A549 (cell line): ENCODE results near the gene DNAJC10.
A peak's percentile ranks its signal among the peaks of the same experiment; 100 is the strongest.

Source experiments
- EP300 ChIP-seq, 2 experiments: fragments of >200 bp; sonication (Bioruptor Twin); formaldehyde crosslinking; IDR thresholded peaks; 2 replicates in 1 of 2; 3 replicates in 1 of 2; pipeline ENCODE4 v1.6.1; 2016 to 2017
- PHF8 ChIP-seq: fragments of 200-600 bp; sonication (generic); IDR thresholded peaks from 2 replicates; pipeline ENCODE4 v1.6.1; 2016; ENCODE audit warnings: low read depth, mild to moderate bottlenecking, antibody characterized with exemption, moderate library complexity, borderline replicate concordance
- ZNF302 ChIP-seq: fragments of 250-450 bp; sonication (Bioruptor Pico); IDR thresholded peaks from 2 replicates; pipeline ENCODE4 v1.9.0; 2021; ENCODE audit warnings: inconsistent platforms, mild to moderate bottlenecking, moderate library complexity
- TF ChIP-seq, protein P1 (sequence below): fragments of >200 bp; sonication (Bioruptor Twin); formaldehyde crosslinking; IDR thresholded peaks from 3 replicates; pipeline ENCODE4 v1.5.1; 2016
- TF ChIP-seq, protein P2 (sequence below): IDR thresholded peaks from 2 replicates; pipeline ENCODE4 v1.6.1; 2012

DNA sequence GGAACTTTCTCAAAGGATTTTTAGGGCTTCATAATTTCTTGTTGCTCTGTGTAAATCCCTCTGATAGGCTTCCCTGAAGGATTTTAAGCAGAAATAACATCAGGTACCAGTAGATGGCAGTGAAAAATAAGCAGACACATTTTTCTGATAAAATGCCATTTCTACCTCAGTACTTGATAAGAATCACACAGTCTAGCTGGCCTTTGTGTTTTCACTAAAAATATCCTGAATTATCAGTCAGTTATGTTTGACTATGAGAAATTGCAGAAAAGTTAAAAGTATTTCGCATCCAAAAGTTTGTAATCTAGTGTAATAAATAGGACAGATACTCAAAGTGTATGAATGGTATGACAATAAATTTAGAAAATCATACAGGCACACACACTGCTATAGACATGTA is 68.7 kb downstream of the DNAJC10 start:
- TF ChIP-seq, protein P1, sequence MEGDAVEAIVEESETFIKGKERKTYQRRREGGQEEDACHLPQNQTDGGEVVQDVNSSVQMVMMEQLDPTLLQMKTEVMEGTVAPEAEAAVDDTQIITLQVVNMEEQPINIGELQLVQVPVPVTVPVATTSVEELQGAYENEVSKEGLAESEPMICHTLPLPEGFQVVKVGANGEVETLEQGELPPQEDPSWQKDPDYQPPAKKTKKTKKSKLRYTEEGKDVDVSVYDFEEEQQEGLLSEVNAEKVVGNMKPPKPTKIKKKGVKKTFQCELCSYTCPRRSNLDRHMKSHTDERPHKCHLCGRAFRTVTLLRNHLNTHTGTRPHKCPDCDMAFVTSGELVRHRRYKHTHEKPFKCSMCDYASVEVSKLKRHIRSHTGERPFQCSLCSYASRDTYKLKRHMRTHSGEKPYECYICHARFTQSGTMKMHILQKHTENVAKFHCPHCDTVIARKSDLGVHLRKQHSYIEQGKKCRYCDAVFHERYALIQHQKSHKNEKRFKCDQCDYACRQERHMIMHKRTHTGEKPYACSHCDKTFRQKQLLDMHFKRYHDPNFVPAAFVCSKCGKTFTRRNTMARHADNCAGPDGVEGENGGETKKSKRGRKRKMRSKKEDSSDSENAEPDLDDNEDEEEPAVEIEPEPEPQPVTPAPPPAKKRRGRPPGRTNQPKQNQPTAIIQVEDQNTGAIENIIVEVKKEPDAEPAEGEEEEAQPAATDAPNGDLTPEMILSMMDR = peak; percentile 64
- TF ChIP-seq, protein P2, sequence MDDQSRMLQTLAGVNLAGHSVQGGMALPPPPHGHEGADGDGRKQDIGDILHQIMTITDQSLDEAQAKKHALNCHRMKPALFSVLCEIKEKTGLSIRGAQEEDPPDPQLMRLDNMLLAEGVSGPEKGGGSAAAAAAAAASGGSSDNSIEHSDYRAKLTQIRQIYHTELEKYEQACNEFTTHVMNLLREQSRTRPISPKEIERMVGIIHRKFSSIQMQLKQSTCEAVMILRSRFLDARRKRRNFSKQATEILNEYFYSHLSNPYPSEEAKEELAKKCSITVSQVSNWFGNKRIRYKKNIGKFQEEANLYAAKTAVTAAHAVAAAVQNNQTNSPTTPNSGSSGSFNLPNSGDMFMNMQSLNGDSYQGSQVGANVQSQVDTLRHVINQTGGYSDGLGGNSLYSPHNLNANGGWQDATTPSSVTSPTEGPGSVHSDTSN = no peak
- TF ChIP-seq ZNF302 (CRISPR knock-in tag) (no peak), EP300 (IDR thresholded peaks at IDR 0.05) (no peak), PHF8 (no peak)
